CD14-positive monocyte (primary cell): ENCODE data around the gene NECAB3. TPM values are rescaled to one million over a fixed set of nuclear protein-coding genes. Genes with fewer than 3 reads are reported as not detected.
A peak's percentile ranks its signal among the peaks of the same experiment; 100 is the strongest.

ENCODE experiments used
- DNase-seq, 3 donors: peaks; one replicate each; pipeline ENCODE4 v3.0.0-alpha.2; 2011 to 2022
- H2AFZ ChIP-seq: 2 replicates; pipeline ENCODE4 v1.6.0; 2012; ENCODE audit warnings: mild to moderate bottlenecking, low read depth, low read length, inconsistent platforms; ENCODE audit not compliant: insufficient read depth, poor library complexity, severe bottlenecking
- H3K27ac ChIP-seq, 2 donors: 1 replicate in 1 of 2; 2 replicates in 1 of 2; pipeline ENCODE4 v1.5.1; 2012 to 2013; ENCODE audit warnings: low read length in 2 of 2, control low read depth in 1 of 2, inconsistent platforms in 1 of 2, low read depth in 1 of 2, mild to moderate bottlenecking in 1 of 2
- H3K27me3 ChIP-seq, 2 donors: one replicate each; pipeline versions ENCODE4 v1.6.0 to v1.6.1; 2011 to 2013; ENCODE audit warnings: low read length in 2 of 2; ENCODE audit not compliant: control insufficient read depth in 2 of 2, insufficient read depth in 2 of 2
- H3K36me3 ChIP-seq, 2 donors: replicated peaks in 1 of 2; 1 replicate in 1 of 2; 2 replicates in 1 of 2; pipeline versions ENCODE4 v1.5.1 to v1.6.1; 2012 to 2013; ENCODE audit warnings: low read length in 2 of 2, control low read depth in 1 of 2, inconsistent platforms in 1 of 2, mild to moderate bottlenecking in 1 of 2; ENCODE audit not compliant: insufficient read depth in 2 of 2, control insufficient read depth in 1 of 2
- H3K4me1 ChIP-seq, 2 donors: 1 replicate in 1 of 2; 2 replicates in 1 of 2; pipeline versions ENCODE4 v1.5.1 to v1.6.1; 2012 to 2013; ENCODE audit warnings: low read length in 2 of 2, control low read depth in 1 of 2, inconsistent platforms in 1 of 2, mild to moderate bottlenecking in 1 of 2, moderate library complexity in 1 of 2; ENCODE audit not compliant: insufficient read depth in 2 of 2, control insufficient read depth in 1 of 2
- H3K4me2 ChIP-seq: replicated peaks from 2 replicates; pipeline ENCODE3; 2012; ENCODE audit warnings: low read length, moderate library complexity, mild to moderate bottlenecking; ENCODE audit not compliant: poor library complexity, severe bottlenecking; ENCODE audit errors: extremely low read depth
- H3K4me3 ChIP-seq, 3 experiments: fragments of 200-600 bp in 1 of 3; sonication (generic) in 1 of 3; replicated peaks in 1 of 3; 1 replicate in 2 of 3; 2 replicates in 1 of 3; pipeline ENCODE4 v1.5.1; 2011 to 2013; ENCODE audit warnings: low read length in 3 of 3, mild to moderate bottlenecking in 3 of 3, control low read depth in 2 of 3, low read depth in 2 of 3, inconsistent platforms in 1 of 3, moderate library complexity in 1 of 3
- H3K79me2 ChIP-seq: 2 replicates; pipeline ENCODE4 v1.6.0; 2012; ENCODE audit warnings: mild to moderate bottlenecking, control low read depth, inconsistent platforms, low read length, moderate library complexity; ENCODE audit not compliant: insufficient read depth
- H3K9ac ChIP-seq: 2 replicates; pipeline ENCODE4 v1.6.0; 2017; ENCODE audit warnings: low read length, mild to moderate bottlenecking; ENCODE audit not compliant: insufficient read depth, poor library complexity, severe bottlenecking
- H3K9me3 ChIP-seq, 2 donors: replicated peaks in 1 of 2; 1 replicate in 1 of 2; 2 replicates in 1 of 2; pipeline versions ENCODE4 v1.5.1 to v1.6.1; 2012 to 2013; ENCODE audit warnings: low read length in 2 of 2, control low read depth in 1 of 2; ENCODE audit not compliant: control insufficient read depth in 1 of 2, insufficient read depth in 1 of 2
- H4K20me1 ChIP-seq: 2 replicates; pipeline ENCODE4 v1.6.0; 2012; ENCODE audit warnings: mild to moderate bottlenecking, low read length, control low read depth, moderate library complexity; ENCODE audit not compliant: insufficient read depth
- H3K27ac Mint-ChIP-seq, 7 donors: one replicate each; pipeline ENCODE4 v1.8.0; 2020; ENCODE audit warnings: mild to moderate bottlenecking in 7 of 7, mixed read lengths in 7 of 7, moderate library complexity in 6 of 7, inconsistent platforms in 2 of 7
- H3K27me3 Mint-ChIP-seq, 3 donors: one replicate each; pipeline ENCODE4 v1.8.0; 2021 to 2022; ENCODE audit warnings: low read depth in 3 of 3, mild to moderate bottlenecking in 3 of 3, mixed read lengths in 3 of 3, moderate library complexity in 3 of 3, inconsistent platforms in 1 of 3
- H3K36me3 Mint-ChIP-seq, 2 donors: one replicate each; pipeline ENCODE4 v1.8.0; 2020; ENCODE audit warnings: mixed read lengths in 2 of 2, inconsistent platforms in 1 of 2, mild to moderate bottlenecking in 1 of 2
- H3K4me1 Mint-ChIP-seq: one replicate; pipeline ENCODE4 v1.8.0; 2020; ENCODE audit warnings: mild to moderate bottlenecking, mixed read lengths
- H3K4me3 Mint-ChIP-seq, 2 donors: one replicate each; pipeline ENCODE4 v1.8.0; 2020; ENCODE audit warnings: mild to moderate bottlenecking in 2 of 2, mixed read lengths in 2 of 2, moderate library complexity in 1 of 2
- H3K9me3 Mint-ChIP-seq, 7 donors: one replicate each; pipeline ENCODE4 v1.8.0; 2020 to 2022; ENCODE audit warnings: mixed read lengths in 7 of 7, mild to moderate bottlenecking in 6 of 7, moderate library complexity in 6 of 7, inconsistent platforms in 2 of 7
- CTCF ChIP-seq: fragments of 200-600 bp; IDR thresholded peaks from one replicate; pipeline ENCODE4 v1.8.0; 2022; ENCODE audit warnings: antibody characterized with exemption, mild to moderate bottlenecking
- WGBS: methylation state at CpG from one replicate; pipeline ENCODE4 v1.1.5; 2013; ENCODE audit warnings: missing lambda C conversion rate; ENCODE audit not compliant: insufficient coverage; 5-methylcytosine and 5-hydroxymethylcytosine counted together
- intact Hi-C, 2 donors: fragments of 100-400 bp; cut with micrococcal nuclease; formaldehyde crosslinking; loops; one replicate each; pipeline versions ENCODE4 v1.15.0 to v1.15.1; 2023
- polyA plus RNA-seq, 3 donors: library from polyadenylated mRNA; depleted of rRNA in 1 of 3; unstranded in 2 of 3; stranded (reverse) in 1 of 3; fragments of 300-500 nt in 2 of 3; fragments of >200 nt in 1 of 3; fragmentation: Illumina TruSeq in 2 of 3; gene quantifications; 1 replicate in 2 of 3; 2 replicates in 1 of 3; pipeline ENCODE4 v1.2.3, GENCODE V29; 2012 to 2021

Gene NECAB3
- polyA plus RNA-seq, 3 donors: 1.3 to 12.8 (median 1.8) TPM

DNA sequence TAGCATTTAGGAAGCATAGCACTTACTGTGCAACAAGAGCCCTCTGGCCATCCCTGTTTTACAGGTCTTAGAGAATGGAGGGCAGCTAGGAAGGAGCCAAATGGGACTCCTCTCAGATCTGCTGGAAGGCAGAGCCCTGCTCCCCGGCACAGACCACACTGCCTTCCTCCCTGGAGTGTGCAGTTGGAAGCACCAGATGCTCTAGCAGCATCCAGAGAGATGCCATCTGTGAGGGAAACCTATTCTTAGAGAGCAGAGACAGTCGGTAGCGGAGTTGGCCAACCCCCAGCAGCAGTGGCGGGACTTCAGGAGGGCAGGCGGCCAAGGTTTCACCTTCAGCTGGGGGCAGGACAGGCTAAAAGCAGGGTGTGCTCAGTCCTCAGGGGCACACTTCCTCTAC, 28.6 kb upstream of the NECAB3 start:
- 78% methylated on average over 5 of the region's 5 CpGs for WGBS
- H3K79me2 ChIP-seq: no peaks in the 10 kb centered on the region
- Mint-ChIP-seq H3K4me3 (no peak overlapping the region), H3K9me3 (peaks cover 10 to 24% (median 17%) of the 10 kb centered on the region in 7 donors), H3K36me3 (peaks cover 14 to 29% of the 10 kb centered on the region in 2 donors), H3K27ac (peak overlapping the region in 1 of 7 donors; percentile 85), H3K4me1 (no peaks in the 10 kb centered on the region), H3K27me3 (peaks cover 0 to 2% (median 0%) of the 10 kb centered on the region in 3 donors)
- H3K9ac ChIP-seq: no peak overlapping the region
- H3K4me1 ChIP-seq: no peaks in the 10 kb centered on the region
- H3K9me3 ChIP-seq: peaks cover 0 to 10% of the 10 kb centered on the region in 2 donors
- H4K20me1 ChIP-seq: no peaks in the 10 kb centered on the region
- H3K27ac ChIP-seq: no peak overlapping the region
- H3K4me2 ChIP-seq: no peak overlapping the region
- no peak for DNase-seq
- H2AFZ ChIP-seq: no peak overlapping the region
- H3K36me3 ChIP-seq: peaks cover 14 to 24% of the 10 kb centered on the region in 2 donors
- H3K27me3 ChIP-seq: no peaks in the 10 kb centered on the region
- H3K4me3 ChIP-seq: no peak overlapping the region
- TF ChIP-seq CTCF: no peak
- intact Hi-C loops: no loop called here

DNA sequence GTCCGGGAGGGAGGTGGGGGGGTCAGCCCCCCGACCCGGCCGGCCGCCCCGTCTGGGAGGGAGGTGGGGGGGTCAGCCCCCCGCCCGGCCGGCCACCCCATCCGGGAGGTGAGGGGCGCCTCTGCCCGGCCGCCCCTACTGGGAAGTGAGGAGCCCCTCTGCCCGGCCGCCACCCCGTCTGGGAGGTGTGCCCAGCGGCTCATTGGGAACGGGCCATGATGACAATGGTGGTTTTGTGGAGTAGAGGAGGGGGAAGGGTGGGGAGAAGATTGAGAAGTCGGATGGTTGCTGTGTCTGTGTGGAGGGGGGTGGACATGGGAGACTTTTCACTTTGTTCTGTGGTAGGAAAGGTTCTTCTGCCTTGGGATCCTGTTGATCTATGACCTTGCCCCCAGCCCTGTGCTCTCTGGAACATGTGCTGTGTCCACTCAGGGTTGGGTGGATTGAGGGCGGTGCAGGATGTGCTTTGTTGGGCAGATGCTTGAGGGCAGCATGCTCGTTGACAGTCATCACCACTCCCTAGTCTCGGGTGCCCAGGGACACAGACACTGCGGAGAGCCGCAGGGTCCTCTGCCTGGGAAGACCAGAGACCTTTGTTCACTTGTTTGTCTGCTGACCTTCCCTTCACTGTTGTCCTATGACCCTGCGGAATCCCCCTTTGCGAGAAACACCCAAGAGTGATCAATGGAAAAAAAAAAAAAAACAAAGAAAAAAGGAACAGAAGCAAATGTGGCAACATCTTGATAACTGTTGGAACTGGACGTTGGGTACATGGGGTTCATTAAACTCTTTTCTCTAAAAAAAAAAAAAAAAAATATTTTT, 27.6 kb upstream of the NECAB3 start:
- 91% methylated on average over 17 of the region's 27 CpGs for WGBS
- no peak overlapping the region for H3K27ac Mint-ChIP-seq

More for the DNA sequence above, 27.6 kb upstream of the NECAB3 start:
- no peak for TF ChIP-seq CTCF
- H3K4me2 ChIP-seq: no peak overlapping the region
- intact Hi-C loops: no loop called here
- no peak overlapping the region for H3K9ac ChIP-seq
- H3K4me1 ChIP-seq: no peaks in the 10 kb centered on the region
- Mint-ChIP-seq H3K9me3 (peaks cover 10 to 24% (median 17%) of the 10 kb centered on the region in 7 donors), H3K27me3 (peaks cover 0 to 2% (median 0%) of the 10 kb centered on the region in 3 donors), H3K36me3 (peaks cover 7 to 19% of the 10 kb centered on the region in 2 donors), H3K4me1 (no peaks in the 10 kb centered on the region), H3K4me3 (no peak overlapping the region)
- no peak overlapping the region for H3K27ac ChIP-seq
- no peaks in the 10 kb centered on the region for H3K79me2 ChIP-seq
- H3K36me3 ChIP-seq: peaks cover 6 to 14% of the 10 kb centered on the region in 2 donors
- H2AFZ ChIP-seq: no peak overlapping the region
- H4K20me1 ChIP-seq: no peaks in the 10 kb centered on the region
- H3K9me3 ChIP-seq: peaks cover 0 to 10% of the 10 kb centered on the region in 2 donors
- no peak for DNase-seq
- no peaks in the 10 kb centered on the region for H3K27me3 ChIP-seq
- H3K4me3 ChIP-seq: no peak overlapping the region
